Cardiac fibroblast (primary cell): ENCODE results near the gene ALDOB.
A peak's percentile ranks its signal among the peaks of the same experiment; 100 is the strongest.

Source experiments
- DNase-seq, 2 donors: peaks; one replicate each; pipeline versions ENCODE4 v3.0.0 to v3.0.0-alpha.2; 2010; ENCODE audit warnings: low read depth in 2 of 2
- H3K4me3 ChIP-seq, 2 donors: replicated peaks in 1 of 2; 1 replicate in 1 of 2; 2 replicates in 1 of 2; pipeline ENCODE4 v1.5.1; 2011; ENCODE audit warnings: low read depth in 2 of 2, low read length in 2 of 2, mild to moderate bottlenecking in 2 of 2, moderate library complexity in 1 of 2
- TF ChIP-seq, protein P1 (sequence below): IDR thresholded peaks from one replicate; pipeline ENCODE4 v1.5.1; 2011; ENCODE audit warnings: low read depth, mild to moderate bottlenecking, low read length, inconsistent platforms

The ALDOB gene

DNA sequence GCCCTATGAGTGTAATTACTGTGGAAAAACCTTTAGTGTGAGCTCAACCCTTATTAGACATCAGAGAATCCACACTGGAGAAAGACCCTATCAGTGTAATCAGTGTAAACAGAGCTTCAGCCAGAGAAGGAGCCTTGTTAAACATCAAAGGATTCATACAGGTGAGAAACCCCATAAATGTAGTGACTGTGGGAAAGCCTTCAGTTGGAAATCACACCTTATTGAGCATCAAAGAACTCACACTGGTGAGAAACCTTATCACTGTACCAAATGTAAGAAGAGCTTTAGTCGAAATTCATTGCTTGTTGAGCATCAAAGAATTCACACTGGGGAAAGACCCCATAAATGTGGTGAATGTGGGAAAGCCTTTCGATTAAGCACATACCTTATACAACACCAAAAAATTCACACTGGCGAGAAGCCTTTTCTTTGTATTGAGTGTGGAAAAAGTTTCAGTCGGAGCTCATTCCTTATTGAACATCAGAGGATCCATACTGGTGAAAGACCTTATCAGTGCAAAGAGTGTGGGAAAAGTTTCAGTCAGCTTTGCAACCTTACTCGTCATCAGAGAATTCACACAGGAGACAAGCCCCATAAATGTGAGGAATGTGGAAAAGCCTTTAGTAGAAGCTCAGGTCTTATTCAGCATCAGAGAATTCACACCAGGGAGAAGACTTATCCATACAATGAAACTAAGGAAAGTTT lies 27.0 kb downstream of the ALDOB start:
- H3K4me3 ChIP-seq: no peak overlapping the region
- DNase-seq: peak in 1 of 2 donors; percentile 15
- TF ChIP-seq, protein P1, sequence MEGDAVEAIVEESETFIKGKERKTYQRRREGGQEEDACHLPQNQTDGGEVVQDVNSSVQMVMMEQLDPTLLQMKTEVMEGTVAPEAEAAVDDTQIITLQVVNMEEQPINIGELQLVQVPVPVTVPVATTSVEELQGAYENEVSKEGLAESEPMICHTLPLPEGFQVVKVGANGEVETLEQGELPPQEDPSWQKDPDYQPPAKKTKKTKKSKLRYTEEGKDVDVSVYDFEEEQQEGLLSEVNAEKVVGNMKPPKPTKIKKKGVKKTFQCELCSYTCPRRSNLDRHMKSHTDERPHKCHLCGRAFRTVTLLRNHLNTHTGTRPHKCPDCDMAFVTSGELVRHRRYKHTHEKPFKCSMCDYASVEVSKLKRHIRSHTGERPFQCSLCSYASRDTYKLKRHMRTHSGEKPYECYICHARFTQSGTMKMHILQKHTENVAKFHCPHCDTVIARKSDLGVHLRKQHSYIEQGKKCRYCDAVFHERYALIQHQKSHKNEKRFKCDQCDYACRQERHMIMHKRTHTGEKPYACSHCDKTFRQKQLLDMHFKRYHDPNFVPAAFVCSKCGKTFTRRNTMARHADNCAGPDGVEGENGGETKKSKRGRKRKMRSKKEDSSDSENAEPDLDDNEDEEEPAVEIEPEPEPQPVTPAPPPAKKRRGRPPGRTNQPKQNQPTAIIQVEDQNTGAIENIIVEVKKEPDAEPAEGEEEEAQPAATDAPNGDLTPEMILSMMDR: no peak

DNA sequence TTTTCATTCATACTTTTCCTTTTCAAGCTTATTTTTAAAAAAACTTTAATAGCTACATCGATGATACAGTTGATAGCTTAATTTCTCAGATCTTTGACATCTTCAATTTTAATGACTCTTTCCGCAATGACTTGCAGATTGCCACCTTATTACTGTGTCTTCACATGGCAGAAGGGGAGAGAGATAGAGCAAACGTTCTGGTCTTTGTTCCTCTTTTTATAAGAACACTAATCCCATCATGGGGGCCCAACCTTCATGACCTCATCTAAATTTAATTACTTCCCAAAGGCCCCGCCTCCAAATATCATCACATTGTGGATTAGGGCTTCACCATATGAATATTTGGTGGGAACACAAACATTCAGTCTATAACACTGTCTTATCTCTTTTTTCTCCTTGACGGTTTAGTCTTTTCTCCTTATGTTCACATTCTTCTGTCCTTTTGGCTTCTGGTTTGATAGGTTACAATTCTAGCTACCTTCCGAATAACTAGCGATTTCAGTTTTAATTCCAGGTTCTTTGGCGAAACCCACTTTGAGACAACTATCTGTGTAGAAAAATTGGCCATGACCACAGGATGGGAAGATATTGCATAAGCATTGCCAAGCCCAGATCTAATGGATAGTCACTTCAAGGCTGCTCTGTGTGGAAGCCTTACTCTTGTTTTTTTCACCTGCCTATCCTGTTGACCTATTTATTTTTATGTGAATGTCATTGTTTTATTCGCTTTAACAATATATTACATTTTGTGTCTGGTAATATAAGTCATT lies 31.9 kb downstream of the ALDOB start:
- TF ChIP-seq, protein P1: no peak
- no peak for DNase-seq
- H3K4me3 ChIP-seq: no peak overlapping the region

DNA sequence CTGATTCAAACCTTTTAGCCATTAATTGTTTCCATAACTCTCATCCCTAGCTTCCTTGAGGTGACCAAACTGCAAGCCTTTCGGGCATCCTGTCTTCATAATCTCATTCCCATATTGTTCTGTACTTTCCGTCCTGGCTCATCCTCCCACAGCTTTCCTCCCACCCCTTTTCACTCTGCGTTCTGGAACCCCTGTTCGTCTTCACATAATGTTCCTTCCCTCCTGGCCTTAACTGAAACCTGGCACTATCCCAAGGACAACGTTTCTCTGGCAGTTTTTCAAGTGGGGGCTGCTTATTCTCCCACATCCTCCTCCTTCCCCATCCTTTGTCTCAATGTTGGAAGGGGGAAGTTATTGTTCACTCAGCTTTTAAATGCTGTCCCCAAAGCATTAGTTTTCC lies 35.5 kb downstream of the ALDOB start:
- peak; percentile 46 to 73 for DNase-seq
- peak overlapping the region in 1 of 2 donors; percentile 76 for H3K4me3 ChIP-seq
- TF ChIP-seq, protein P1: no peak

DNA sequence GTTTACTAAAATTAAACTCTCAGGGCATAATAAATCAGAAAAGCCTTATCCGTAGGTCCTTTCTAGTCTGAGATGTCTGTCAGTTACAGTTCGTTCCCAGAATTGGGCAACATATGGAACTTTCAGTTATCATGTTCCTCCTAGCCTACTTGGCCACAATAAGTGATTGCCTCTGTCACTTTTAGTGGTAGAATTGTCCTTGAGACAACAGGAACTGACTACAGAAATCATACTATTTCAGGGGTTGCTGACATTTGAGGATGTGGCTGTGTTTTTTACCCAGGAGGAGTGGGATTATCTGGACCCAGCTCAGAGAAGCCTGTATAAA lies 36.0 kb downstream of the ALDOB start:
- DNase-seq: no peak
- peak overlapping the region; percentile 72 to 76 for H3K4me3 ChIP-seq
- TF ChIP-seq, protein P1: no peak

DNA sequence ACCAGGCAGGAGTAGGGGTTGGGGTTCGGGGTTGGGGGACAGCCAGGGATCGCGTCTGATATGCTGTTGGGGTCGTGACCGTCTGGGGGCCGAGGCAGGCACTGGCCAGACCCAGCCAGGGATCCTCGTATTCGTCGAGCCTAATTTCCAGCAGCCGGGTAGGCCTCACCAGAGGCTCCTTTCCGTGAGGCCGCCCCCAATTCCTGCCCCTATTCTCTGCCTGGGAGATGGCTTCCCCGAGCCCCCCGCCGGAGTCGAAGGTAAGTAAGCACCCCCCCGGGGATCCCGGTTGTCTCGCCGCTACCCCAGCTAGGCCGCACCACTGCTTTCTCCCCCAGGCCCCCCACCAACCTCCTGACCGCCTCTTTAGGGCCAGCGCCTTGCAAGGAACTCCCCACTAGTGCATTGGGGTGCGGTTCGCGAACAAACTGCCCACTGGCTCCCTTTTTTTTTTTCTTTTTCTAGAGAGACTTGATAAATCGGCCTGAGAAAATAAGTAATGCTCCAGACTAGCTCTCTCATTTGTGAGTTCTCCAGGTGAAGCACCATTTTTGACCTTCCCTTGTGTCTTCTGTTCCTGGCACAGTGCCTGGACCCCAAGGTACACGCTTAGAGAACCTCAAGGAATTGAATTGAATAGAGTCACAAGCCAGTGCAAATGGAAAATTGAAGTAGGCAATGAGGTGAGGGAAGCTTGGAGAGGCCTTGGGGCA lies 36.5 kb downstream of the ALDOB start:
- TF ChIP-seq, protein P1: no peak
- DNase-seq: peak in 1 of 2 donors; percentile 16
- peak overlapping the region; percentile 72 to 76 for H3K4me3 ChIP-seq

DNA sequence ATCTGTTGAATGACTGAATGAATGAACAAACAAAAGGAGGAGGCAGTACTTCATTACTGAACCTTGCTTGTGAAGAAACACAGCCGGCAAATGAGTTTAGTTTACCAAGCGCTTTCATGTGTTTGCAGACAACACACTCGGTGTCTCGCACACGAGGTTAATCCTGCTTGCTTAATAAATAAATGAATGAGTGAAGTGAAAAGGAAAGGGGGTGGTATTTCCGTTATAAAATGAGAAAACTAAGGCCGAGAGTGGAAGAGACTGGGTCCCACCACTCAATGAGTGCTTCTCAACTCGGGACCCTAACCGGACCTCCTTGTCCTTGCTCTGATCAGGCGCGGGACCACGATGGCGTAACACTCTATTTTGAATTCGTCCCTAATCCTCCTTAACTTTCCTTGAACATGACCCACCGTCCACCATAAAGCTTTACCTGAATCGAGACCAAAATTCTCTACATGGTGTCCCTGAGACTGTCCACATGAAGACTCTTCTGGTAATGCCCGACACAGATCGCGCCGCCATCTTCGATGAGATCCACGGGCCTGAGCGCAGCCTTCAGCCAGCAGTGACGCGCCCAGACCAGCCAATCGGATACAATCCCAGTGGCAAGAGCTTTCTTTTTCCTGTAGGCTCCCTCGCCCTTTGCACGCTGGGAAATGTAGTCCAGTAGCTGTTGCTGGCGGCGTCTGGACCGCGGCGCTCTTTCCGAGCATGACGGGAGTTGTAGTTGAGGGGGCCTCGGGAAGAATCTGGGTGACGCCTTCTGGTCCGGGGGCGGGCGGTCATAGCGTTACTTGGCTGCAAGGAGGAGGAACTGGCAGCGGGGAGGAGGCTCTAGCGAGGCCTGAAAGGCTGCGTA lies 37.3 kb downstream of the ALDOB start, which contains the start of the genes MRPL50 and ZNF189:
TSS of gene MRPL50 (minus strand) at position 551 of the 862 bp plus-strand sequence. CDS start at position 525, 26 bp downstream.
TSS of gene ZNF189 (plus strand) at position 784 of the 862 bp plus-strand sequence. CDS start 306 bp downstream, outside the sequence.
- DNase-seq: peak; percentile 99
- peak within 1 kb of the TSS; percentile 72 to 76 for H3K4me3 ChIP-seq
- TF ChIP-seq, protein P1: no peak
